ENCODE results near the gene PREB.

DNA sequence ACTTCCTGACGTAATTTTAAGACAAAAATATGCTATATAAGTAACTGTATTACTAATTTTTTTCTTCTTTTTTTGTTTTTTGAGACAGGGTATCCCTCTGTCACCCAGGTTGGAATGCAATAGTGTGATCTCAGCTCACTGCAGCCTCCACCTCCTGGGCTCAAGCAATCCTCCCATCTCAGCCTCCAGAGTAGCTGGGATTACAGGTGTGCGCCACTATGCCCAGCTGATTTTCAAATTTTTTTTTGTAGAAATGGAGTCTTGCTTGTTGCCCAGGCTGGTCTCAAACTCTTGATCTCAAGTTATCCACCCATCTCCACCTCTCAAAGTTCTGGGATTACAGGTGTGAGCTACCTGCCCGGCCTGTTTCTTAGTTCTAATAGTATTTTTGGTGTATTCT is 44.0 kb upstream of the PREB start:
- no peak for TF ChIP-seq RARB (CRISPR knock-in tag; IDR thresholded peaks at IDR 0.05)
- TF ChIP-seq, protein P1, sequence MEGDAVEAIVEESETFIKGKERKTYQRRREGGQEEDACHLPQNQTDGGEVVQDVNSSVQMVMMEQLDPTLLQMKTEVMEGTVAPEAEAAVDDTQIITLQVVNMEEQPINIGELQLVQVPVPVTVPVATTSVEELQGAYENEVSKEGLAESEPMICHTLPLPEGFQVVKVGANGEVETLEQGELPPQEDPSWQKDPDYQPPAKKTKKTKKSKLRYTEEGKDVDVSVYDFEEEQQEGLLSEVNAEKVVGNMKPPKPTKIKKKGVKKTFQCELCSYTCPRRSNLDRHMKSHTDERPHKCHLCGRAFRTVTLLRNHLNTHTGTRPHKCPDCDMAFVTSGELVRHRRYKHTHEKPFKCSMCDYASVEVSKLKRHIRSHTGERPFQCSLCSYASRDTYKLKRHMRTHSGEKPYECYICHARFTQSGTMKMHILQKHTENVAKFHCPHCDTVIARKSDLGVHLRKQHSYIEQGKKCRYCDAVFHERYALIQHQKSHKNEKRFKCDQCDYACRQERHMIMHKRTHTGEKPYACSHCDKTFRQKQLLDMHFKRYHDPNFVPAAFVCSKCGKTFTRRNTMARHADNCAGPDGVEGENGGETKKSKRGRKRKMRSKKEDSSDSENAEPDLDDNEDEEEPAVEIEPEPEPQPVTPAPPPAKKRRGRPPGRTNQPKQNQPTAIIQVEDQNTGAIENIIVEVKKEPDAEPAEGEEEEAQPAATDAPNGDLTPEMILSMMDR (IDR thresholded peaks at IDR 0.05), result no peak
- TF ChIP-seq, protein P2, sequence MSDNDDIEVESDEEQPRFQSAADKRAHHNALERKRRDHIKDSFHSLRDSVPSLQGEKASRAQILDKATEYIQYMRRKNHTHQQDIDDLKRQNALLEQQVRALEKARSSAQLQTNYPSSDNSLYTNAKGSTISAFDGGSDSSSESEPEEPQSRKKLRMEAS (IDR thresholded peaks at IDR 0.05), result no peak
- TF ChIP-seq KDM5A (IDR thresholded peaks at IDR 0.05), result no peak
- TF ChIP-seq, protein P3, sequence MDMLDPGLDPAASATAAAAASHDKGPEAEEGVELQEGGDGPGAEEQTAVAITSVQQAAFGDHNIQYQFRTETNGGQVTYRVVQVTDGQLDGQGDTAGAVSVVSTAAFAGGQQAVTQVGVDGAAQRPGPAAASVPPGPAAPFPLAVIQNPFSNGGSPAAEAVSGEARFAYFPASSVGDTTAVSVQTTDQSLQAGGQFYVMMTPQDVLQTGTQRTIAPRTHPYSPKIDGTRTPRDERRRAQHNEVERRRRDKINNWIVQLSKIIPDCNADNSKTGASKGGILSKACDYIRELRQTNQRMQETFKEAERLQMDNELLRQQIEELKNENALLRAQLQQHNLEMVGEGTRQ (IDR thresholded peaks at IDR 0.05), result no peak
- no peak for TF ChIP-seq FOSL2 (IDR thresholded peaks at IDR 0.05)
- TF ChIP-seq FOSL2 (CRISPR knock-in tag; IDR thresholded peaks at IDR 0.05), result no peak
- TF ChIP-seq MAFK (IDR thresholded peaks at IDR 0.05; ENCODE audit: partially characterized antibody), result no peak
- TF ChIP-seq, protein P4, sequence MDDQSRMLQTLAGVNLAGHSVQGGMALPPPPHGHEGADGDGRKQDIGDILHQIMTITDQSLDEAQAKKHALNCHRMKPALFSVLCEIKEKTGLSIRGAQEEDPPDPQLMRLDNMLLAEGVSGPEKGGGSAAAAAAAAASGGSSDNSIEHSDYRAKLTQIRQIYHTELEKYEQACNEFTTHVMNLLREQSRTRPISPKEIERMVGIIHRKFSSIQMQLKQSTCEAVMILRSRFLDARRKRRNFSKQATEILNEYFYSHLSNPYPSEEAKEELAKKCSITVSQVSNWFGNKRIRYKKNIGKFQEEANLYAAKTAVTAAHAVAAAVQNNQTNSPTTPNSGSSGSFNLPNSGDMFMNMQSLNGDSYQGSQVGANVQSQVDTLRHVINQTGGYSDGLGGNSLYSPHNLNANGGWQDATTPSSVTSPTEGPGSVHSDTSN (IDR thresholded peaks at IDR 0.05), result no peak
- TF ChIP-seq EP300 (IDR thresholded peaks at IDR 0.05), result no peak
- TF ChIP-seq CBX8 (IDR thresholded peaks at IDR 0.05), result no peak
